HG03571 (cell line): ENCODE data around the gene CEP68.
"Not testable (repeated sequence)": the region's sequence is repeated elsewhere in the genome, so short reads cannot be mapped to it uniquely, and the experiment has no call there.

Source experiments
- ATAC-seq: cut with Tn5 transposase; IDR thresholded peaks from one replicate; pipeline ENCODE4 v1.9.1; 2021; ENCODE audit not compliant: unreplicated experiment

CEP68 gene, protein sequence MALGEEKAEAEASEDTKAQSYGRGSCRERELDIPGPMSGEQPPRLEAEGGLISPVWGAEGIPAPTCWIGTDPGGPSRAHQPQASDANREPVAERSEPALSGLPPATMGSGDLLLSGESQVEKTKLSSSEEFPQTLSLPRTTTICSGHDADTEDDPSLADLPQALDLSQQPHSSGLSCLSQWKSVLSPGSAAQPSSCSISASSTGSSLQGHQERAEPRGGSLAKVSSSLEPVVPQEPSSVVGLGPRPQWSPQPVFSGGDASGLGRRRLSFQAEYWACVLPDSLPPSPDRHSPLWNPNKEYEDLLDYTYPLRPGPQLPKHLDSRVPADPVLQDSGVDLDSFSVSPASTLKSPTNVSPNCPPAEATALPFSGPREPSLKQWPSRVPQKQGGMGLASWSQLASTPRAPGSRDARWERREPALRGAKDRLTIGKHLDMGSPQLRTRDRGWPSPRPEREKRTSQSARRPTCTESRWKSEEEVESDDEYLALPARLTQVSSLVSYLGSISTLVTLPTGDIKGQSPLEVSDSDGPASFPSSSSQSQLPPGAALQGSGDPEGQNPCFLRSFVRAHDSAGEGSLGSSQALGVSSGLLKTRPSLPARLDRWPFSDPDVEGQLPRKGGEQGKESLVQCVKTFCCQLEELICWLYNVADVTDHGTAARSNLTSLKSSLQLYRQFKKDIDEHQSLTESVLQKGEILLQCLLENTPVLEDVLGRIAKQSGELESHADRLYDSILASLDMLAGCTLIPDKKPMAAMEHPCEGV

DNA sequence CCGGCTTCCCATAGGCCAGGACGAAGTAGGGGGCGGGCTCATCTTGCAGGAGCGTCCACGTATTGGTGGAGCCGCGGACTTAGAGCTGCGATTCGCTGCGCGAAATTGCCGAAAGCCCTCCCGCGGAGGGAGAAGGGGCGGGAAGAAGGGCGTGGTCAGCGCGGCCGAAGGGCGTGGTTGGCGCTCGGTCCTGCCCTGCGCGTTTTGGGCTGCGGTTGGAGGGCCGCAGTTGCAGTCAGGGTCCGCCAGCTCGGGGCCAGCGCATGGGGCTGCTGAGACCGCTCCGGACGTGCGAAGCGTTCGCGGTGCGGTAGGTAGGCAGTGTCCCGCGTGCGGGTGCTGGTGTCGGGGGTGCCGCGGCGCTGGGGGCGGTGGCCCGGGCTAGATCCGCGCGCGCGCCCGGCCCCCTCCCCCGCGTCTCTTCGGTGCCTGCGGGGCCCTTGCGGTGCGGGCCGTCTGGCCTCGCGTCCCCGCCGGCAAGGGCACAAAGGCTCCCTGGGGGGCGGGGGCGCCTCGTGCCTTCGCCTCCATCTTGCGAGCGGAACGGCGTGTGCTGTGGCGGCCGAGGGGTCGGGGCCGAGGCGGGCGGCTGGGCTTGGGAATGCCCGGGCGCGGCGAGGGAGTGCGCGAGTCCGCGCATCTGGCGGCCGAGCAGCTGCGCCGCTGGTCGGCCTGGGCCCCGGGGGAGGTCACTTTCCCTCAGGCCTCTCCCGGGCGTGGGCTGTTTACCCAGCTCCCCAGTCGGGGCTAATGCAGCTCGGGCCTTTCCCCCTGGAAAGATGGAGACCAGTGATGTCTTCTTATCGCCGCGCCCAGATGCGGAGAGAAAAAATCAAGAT, at the start of gene CEP68:
Gene CEP68 (plus strand): TSS at position 202 of the 839 bp plus-strand sequence. CDS start 13,029 bp downstream, outside the sequence.
- peak; percentile 74 for ATAC-seq

DNA sequence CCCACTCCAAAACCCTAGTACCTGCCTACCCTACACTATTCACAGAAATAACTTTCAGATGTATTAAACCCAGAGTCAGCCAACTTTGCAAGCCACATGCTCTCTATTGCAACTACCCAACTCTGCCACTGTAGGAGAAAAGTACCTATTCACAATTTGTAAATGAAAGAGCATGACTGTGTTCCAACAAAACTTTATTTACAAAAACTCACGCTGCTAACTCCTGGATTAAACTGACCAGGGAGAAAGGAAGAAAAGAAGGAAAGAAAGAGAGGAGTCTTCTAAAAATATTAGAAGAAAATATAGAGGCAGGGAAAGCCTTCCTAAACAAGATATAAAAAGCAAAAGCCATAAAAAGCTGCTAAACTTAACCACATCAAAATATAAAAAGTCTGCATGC, 42.4 kb upstream of the CEP68 start:
- no peak for ATAC-seq

DNA sequence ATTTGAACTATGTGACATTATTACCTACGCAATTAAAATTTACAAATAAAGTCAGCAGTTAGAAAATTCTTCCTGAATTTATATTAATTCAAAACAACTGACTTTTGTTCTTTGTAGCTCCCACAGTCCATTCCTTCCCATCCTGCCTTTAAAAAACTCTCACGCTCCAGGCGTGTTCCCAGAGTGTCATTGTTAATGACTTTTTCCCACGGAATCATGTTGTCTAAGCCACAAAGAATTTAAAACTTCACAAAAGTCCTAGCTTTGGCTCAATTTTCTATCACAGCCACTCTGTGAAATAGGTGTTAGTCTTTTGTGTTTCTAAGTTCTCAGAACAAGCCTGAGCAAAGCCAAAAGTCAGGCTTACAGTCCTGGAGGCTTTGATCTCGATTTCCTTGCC, 40.5 kb upstream of the CEP68 start:
- ATAC-seq: no peak

DNA sequence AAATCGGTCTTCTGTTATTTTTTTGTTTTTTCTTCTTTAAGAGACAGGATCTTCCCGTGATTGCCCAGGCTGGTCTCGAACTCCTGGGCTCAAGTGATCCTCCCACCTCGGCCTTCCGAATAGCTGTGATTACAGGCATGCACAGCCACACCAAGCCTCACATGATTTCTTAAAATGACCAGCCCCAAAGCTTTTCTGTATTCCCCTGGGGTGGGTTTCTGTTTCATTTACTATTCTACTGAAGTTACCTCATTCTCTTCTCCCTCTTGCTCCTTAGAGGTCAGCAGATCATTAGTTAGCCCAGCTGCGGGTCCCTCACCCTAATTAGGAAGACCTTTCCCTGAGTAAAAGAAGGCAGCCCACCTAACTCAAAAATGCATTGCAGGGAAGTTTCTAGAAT, 39.4 kb upstream of the CEP68 start:
- no peak for ATAC-seq

DNA sequence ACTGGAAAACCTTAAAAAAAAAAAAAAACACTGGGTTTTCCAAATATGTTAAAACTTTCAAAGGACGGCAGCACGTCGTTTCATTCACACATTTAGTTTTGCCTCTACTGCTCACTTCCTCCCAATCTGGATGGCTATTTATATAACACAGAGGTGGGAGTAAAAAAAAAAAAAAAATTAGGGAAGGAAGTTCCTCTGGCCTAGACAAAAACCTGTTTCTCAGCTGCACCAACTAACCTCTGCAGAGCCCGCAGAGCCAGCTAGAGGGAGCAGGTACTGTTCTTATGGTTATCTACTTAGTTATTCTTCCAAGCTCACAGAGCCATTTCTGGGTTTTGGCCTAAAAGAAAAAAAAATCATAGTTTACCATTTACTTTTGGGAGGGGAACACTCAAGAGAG, 38.9 kb upstream of the CEP68 start:
- no peak for ATAC-seq

DNA sequence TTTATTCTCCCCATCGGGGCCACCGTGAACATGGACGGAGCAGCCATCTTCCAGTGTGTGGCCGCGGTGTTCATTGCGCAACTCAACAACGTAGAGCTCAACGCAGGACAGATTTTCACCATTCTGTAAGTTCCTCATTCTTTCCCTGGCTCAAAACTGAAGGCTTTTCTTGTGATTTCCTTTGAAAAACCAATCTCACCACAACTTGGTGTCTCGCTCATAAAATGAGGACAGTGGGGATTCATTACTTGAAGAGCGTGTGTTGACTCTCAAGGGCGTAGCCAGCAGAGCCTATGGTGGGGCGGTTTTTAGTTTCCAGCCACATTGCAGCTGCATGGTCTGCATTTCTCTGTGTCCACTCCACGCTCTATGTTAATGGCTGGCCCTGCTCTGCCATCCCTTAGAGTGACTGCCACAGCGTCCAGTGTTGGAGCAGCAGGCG, 38.1 kb upstream of the CEP68 start:
- ATAC-seq: no peak

DNA sequence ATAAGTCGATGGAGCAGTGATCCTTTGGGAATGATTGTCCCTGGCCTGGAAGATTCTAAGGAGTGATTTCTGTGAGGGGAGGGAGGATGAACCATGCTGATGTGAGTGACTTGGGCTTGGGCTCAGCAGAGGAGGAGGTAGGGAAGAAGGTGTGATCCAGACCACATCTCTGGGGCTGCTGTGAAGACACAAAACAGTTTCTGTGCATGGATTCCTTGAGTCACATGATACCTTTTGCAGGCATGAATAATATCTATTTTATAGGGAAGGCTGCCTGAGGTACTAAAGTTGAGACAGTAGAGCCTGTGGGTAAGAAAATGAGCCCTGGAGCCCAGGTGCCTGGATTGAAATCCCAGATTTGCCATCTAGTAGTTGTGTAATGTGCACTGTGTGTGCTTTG, 37.2 kb upstream of the CEP68 start:
- no peak for ATAC-seq

DNA sequence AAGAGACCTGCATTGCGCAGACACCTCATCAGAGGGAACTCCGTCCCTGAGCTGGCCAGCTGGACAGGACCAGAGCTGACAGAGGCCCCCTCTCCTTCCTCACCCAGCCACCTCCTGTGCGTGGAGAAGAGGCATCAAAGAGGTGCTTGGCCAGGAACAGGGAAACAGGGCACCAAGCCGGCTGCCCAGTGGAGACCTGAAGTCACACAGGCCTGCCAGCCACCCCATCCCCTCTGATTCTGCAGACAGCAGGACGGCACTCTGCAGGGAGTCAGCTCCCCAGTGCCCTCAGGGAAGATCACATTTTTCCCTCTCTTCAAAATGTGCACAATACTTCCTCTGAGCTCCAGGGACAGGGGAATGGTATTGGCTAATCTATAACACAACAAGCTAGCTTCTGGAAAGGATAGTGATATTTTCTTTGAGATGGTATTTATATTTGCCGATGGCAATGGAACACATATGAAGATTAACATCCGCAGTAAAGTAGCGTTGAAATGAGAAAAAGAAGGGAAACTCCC, 36.5 kb upstream of the CEP68 start:
- ATAC-seq: no peak

DNA sequence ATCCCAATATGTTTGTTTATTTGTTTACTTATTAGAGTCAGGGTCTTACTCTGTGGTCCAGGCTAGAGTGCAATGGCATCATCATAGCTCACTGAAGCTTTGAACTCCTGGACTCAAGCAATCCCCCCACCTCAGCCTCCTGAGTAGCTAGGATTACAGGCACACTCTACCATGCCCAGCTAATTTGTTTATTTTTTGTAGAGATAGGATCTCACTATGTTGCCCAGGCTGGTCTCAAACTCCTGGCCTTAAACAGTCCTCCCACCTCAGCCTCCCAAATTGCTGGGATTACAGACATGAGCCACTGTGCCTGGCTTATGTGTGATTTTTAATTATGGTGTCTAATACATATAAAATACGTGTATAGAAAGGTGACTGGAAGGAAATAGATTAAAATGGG, 36.0 kb upstream of the CEP68 start:
- ATAC-seq: not testable (repeated sequence)

DNA sequence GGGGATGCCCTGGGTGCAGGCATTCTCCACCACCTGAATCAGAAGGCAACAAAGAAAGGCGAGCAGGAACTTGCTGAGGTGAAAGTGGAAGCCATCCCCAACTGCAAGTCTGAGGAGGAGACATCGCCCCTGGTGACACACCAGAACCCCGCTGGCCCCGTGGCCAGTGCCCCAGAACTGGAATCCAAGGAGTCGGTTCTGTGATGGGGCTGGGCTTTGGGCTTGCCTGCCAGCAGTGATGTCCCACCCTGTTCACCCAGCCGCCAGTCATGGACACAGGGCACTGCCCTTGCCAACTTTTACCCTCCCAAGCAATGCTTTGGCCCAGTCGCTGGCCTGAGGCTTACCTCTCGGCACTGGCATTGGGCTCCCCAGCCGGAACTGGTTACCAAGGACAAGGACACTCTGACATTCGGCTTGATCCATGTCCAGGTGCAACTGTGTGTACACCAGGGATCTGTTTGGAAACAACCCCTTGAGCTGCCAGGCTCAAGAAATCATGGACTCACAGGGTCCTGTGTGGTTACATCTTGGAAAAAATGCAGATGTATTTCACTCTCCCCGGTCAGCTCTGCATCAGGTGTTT, 35.2 kb upstream of the CEP68 start:
- no peak for ATAC-seq

DNA sequence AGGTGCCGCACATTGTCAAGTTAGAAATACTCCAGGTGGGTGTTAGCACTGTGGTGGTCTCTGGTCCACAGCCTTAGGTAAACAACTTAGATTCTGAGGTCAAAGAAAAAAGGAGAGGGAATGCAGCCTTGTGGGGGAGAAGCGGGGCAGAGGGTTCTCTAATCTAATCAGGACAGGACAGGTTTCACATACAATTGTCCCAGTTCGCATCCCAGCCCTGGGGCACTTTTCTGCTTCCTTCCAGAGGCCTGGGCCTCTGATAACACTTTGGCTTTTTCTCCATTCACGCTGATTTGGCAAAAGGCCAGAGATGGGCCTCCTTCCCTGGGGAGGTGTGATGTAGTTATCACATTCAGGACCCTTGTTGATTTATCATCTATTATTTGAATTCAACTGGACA, 34.5 kb upstream of the CEP68 start:
- no peak for ATAC-seq

DNA sequence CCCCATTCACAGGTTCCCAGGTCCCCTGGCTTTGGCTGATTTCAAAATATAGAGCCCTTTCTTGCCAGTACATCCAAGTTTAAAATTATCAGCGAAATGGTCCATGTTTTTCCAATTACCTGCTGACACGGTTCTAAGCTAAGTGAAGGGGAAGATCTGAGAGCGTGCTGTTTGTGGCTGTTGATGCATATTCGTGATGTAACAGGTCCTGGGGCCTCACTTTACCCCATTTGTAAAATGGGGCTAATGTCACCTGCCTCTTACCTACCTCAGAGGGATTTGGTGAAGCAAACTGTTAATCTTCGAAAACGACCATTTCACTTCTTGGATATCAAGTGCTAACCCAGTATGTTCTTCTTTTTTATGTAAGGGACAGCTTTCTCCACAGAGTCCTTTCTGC, 34.0 kb upstream of the CEP68 start:
- no peak for ATAC-seq

DNA sequence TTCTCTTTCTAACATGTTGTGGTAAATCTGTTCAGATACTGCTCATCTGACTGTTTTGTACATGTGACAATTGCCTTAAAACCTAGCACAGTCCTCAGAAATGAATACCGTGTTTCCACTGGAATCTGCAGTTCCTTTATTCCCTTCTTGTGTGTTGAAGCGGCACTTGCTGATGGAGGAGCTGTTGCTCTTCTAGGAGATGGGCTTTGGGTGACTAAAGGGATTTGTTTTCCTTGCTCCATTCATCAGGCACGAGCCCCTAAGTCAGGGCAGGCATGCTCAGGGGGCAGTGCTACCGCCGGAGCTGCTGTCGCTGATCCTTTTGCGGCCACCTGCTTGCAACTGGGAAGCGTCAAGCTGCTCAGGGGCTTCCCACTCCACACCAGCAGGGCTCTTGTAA, 32.5 kb upstream of the CEP68 start:
- no peak for ATAC-seq

DNA sequence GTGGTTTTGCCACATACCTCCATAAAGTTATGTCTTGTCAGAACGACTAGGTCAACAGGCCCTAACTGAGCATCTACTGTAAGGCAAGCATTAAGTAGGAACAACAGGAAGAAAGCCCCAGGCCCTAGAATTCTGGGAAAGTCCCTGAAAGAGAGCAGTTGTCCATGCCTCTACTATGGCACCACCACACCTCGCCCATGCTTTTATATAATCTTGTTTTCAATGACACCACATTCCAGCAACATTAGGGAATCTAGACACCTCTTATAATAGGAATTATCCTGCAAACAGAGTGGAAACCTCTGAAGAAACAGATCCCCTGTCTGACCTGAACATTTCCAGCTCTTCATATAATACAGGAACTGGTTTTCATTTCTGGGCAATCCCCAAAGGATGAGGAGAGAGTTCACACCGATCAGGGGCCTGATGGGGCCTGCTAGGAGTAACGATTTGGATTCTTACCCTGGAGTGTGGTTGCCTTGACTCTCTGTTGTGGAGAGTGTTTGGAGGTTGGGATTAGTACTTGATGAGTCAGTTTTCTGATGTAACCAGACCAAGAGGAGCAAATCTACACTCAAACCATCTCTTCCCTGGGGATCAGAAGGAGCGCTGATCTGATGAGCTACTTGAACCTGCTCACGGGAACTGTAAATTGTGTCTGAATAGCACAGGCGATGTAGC, 31.9 kb upstream of the CEP68 start:
- ATAC-seq: no peak

DNA sequence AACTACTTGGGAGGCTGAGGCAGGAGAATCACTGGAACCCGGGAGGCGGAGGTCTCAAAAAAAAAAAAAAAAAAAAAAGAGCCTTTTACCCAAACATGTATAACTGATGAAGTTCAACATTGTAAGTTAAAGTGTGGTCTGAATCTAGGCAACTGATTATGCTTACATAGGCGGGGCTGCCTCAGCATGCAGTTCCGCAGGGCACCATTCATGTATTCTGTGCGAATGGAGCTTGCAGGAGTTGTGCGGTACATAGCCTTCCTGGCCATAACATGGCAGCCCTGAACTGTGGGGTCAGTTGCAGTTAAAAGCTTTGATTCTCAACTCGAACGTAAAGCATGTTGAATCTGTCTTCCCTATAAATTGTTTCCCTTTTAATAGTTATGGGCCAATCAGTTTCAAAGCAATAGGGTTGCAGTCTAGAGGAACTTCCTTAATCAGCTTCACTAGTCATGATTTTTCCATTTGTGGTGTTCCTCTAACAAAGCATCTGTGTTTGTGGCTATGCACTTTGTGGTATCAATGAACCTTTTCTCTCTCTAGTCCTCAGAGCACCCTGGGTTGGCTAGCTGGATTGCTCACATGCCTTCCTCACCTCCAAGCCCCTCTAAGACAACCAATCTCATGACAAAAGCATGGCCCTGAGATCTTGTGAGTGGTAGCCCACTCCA, 30.6 kb upstream of the CEP68 start:
- no peak for ATAC-seq

DNA sequence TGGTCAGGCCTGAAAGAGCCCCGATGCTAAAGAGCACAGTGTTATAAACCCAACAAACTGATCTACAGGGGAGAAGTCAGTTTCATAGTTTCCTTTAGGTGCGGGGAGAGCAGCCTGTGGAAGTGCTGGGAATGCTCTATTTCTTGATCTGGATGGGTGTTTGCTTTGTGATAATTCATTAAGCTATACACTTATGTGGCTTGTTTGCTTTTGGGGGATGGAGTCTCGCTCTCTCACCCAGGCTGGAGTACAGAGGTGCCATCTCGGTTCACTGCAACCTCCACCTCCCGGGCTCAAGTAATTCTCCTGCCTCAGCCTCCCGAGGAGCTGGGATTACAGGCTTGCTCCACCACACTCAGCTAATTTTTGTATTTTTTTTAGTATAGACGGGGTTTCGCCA, 30.1 kb upstream of the CEP68 start:
- ATAC-seq: no peak

DNA sequence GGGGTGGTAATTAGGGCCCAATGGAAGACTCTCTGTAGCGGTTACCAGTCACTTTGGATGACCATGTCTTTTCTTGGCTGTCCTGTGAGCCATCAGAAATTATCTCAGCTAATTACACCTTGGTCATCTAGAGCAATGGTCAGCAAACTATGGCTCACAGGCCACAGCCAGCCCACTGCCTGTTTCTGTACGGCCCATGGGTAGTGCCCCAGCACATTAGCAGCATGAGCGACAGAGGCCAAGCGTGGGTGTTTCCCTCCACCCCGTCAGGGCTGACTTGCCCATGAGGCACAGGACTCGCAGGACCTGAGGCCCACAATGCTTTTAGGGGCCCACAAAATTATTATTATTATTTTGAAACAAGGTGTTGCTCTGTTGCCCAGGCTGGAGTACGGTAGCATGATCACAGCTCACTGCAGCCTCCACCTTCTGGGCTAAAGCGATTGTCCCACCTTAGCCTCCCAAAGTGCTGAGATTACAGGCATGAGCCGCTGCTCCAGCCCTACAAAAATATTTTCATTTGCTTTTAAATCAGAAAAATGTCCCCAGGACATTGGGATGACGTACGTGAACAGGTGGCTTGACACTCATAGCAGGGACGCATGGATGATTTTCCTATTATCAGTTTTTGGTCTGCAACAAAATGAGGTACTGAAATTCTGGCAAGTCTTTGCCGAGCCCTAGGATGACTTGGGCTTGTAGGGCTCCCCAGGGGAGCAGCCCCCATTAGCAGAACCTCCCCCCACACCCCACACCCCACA, 29.3 kb upstream of the CEP68 start:
- ATAC-seq: no peak

DNA sequence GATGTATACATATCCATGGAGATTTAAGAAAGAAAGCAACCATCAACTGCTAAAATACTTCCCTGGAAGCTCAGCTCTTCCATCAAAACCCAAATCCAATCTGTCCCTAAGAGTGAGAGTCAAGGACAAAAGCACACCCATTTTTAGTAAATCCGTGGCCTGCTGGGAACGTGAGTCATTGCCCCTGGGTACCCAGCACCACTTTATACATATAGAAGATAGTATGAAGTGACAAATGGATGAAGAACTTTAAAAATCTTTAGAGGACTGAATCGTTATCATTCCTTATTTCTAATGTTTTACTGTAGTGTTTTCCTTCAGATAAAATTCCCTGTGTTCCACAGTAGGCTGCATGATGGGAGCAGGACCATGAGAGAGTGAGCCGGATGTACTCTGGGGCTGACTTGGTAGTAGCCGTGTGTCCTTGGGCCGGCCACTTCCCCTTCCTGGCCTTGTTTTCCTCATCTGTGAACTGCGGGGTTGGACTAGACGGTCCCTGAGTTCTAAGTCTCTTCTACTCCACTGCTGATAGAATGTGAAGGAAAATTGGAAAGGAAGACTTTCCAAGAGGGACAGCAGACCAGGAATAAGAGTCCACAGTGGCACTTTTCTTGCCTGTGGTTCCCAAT, 28.5 kb upstream of the CEP68 start:
- no peak for ATAC-seq
